COR-L47 (cell line): Measurements from ENCODE around the gene SLC5A8.

Experiments used
- DNase-seq: peaks from one replicate; lab custom pipeline; 2025; lab: John Stamatoyannopoulos, UW

Gene SLC5A8

GRCh38 chr12:101172316-101172715 lies 37.7 kb downstream of the SLC5A8 start:
- no peak for DNase-seq

- no peak for DNase-seq
These were observed 42.0 kb downstream of the SLC5A8 start for GRCh38 chr12:101168001-101168400.

- no peak for DNase-seq
These were observed 43.2 kb downstream of the SLC5A8 start for GRCh38 chr12:101166866-101167265.

- no peak for DNase-seq
These were observed 44.7 kb downstream of the SLC5A8 start for GRCh38 chr12:101165319-101165718.

GRCh38 chr12:101145777-101146431 lies 64.1 kb downstream of the SLC5A8 start:
- peak; percentile 2 for DNase-seq

- DNase-seq: no peak
These were observed 82.4 kb downstream of the SLC5A8 start for GRCh38 chr12:101127521-101128219.

- no peak for DNase-seq
These were observed 92.2 kb downstream of the SLC5A8 start for GRCh38 chr12:101117842-101118241.

- DNase-seq: no peak
These were observed 93.1 kb downstream of the SLC5A8 start for GRCh38 chr12:101116911-101117310.

- DNase-seq: no peak
These were observed 94.7 kb downstream of the SLC5A8 start for GRCh38 chr12:101115326-101115725.

- DNase-seq: no peak
These were observed 98.6 kb downstream of the SLC5A8 start for GRCh38 chr12:101111441-101111840.

- no peak for DNase-seq
These were observed 99.2 kb downstream of the SLC5A8 start for GRCh38 chr12:101110866-101111265.

GRCh38 chr12:101108130-101108529 lies 101.9 kb downstream of the SLC5A8 start:
- no peak for DNase-seq

- no peak for DNase-seq
These were observed 102.8 kb downstream of the SLC5A8 start for GRCh38 chr12:101107032-101107763.
